Muscle of leg (tissue), 16 donors: Measurements from ENCODE around the gene GGT7. TPM values are rescaled to one million over a fixed set of nuclear protein-coding genes. Genes with fewer than 3 reads are reported as not detected.
"Not testable (repeated sequence)": the region's sequence is repeated elsewhere in the genome, so short reads cannot be mapped to it uniquely, and the experiment has no call there.

ENCODE experiments used
- DNase-seq: peaks from one replicate; pipeline ENCODE4 v3.0.0; 2013
- H3K27ac ChIP-seq: one replicate; pipeline ENCODE4 v1.5.1; 2013; ENCODE audit warnings: mild to moderate bottlenecking, low read length, control low read depth
- H3K27me3 ChIP-seq: one replicate; pipeline ENCODE4 v1.6.1; 2013; ENCODE audit warnings: low read length; ENCODE audit not compliant: control insufficient read depth, insufficient read depth
- H3K36me3 ChIP-seq: one replicate; pipeline ENCODE4 v1.6.1; 2013; ENCODE audit warnings: low read length; ENCODE audit not compliant: control insufficient read depth, insufficient read depth
- H3K4me1 ChIP-seq: one replicate; pipeline ENCODE4 v1.6.1; 2013; ENCODE audit warnings: low read length; ENCODE audit not compliant: control insufficient read depth, insufficient read depth
- H3K4me3 ChIP-seq: one replicate; pipeline ENCODE4 v1.5.1; 2013; ENCODE audit warnings: low read length, control low read depth
- H3K9me3 ChIP-seq: replicated peaks from 2 replicates; pipeline ENCODE4 v1.6.1; 2013; ENCODE audit warnings: low read depth, low read length; ENCODE audit not compliant: control insufficient read depth
- WGBS: methylation state at CpG from one replicate; pipeline ENCODE4 v1.1.5; 2013; ENCODE audit warnings: missing lambda C conversion rate; ENCODE audit not compliant: insufficient coverage; 5-methylcytosine and 5-hydroxymethylcytosine counted together
- long read RNA-seq, 11 donors: transcript quantifications; one replicate each; lab custom pipeline, GENCODE V29; 2026
- polyA plus RNA-seq, 8 donors: library from polyadenylated mRNA; unstranded; fragments of 120-200 nt; gene quantifications; one replicate each; pipeline versions ENCODE4 v1.2.1 to v1.2.3, GENCODE V29; 2013; ENCODE audit warnings: inconsistent platforms in 1 of 8, low replicate concordance in 1 of 8; ENCODE audit not compliant: insufficient read length in 8 of 8, insufficient read depth in 1 of 8
- total RNA-seq: library from RNA; stranded (reverse); fragments of 120-200 nt; gene quantifications from one replicate; pipeline ENCODE4 v1.2.4, GENCODE V29; 2013

GGT7 gene
- total RNA-seq = 4.5 TPM
- 10 to 100 TPM; 13.3 to 24.7 (median 17.1) TPM for polyA plus RNA-seq
- long read RNA-seq, donor 1 = 0 reads
- long read RNA-seq, donor 2, partial matches to known transcripts = 0 of 1 reads
- long read RNA-seq, donor 2, other reads (novel, unspliced or antisense) = 0 of 1 reads
- long read RNA-seq, donor 3, partial matches to known transcripts = 0 of 2 reads
- long read RNA-seq, donor 3, other reads (novel, unspliced or antisense) = 0 of 2 reads
- long read RNA-seq, donor 4 = 0 reads
- long read RNA-seq, donor 5, partial matches to known transcripts = 0 of 1 reads
- long read RNA-seq, donor 5, other reads (novel, unspliced or antisense) = 0 of 1 reads
- long read RNA-seq, donor 6, partial matches to known transcripts = 0 of 4 reads
- long read RNA-seq, donor 6, other reads (novel, unspliced or antisense) = 0 of 4 reads
- long read RNA-seq, donor 7, partial matches to known transcripts = 0 of 4 reads
- long read RNA-seq, donor 7, other reads (novel, unspliced or antisense) = 0 of 4 reads
- long read RNA-seq, donor 8, partial matches to known transcripts = 5 of 5 reads
- long read RNA-seq, donor 8, other reads (novel, unspliced or antisense) = 0 of 5 reads
- long read RNA-seq, donor 9 = 0 reads
- long read RNA-seq, donor 10, partial matches to known transcripts = 0 of 1 reads
- long read RNA-seq, donor 10, other reads (novel, unspliced or antisense) = 0 of 1 reads
- long read RNA-seq, donor 11 = 0 reads

- peak; percentile 82 for DNase-seq
- Histone ChIP-seq H3K4me1 (peaks cover 37% of the 10 kb centered on the region), H3K9me3 (no peaks in the 10 kb centered on the region), H3K27ac (no peak within 1 kb of the TSS), H3K27me3 (no peaks in the 10 kb centered on the region), H3K4me3 (peak within 1 kb of the TSS; percentile 54), H3K36me3 (no peaks in the 10 kb centered on the region)
- WGBS = under 1% methylated on average over 50 of the region's 52 CpGs
Measured at GRCh38 chr20:34872622-34873224, at the start of gene GGT7. TSS of gene GGT7 (minus strand) at chr20:34872856. CDS start at chr20:34872815, 41 bp downstream.

GRCh38 chr20:34921436-34921835 is 48.8 kb upstream of the GGT7 start:
- Histone ChIP-seq H3K9me3 (peaks cover 4% of the 10 kb centered on the region), H3K36me3 (peaks cover 48% of the 10 kb centered on the region), H3K27ac (no peak overlapping the region), H3K27me3 (no peaks in the 10 kb centered on the region), H3K4me3 (no peak overlapping the region), H3K4me1 (no peaks in the 10 kb centered on the region)
- WGBS = 80% methylated on average over 1 of the region's 3 CpGs
- no peak for DNase-seq

GRCh38 chr20:34920055-34920454 is 47.4 kb upstream of the GGT7 start:
- no peak for DNase-seq
- Histone ChIP-seq H3K27ac (no peak overlapping the region), H3K36me3 (peaks cover 37% of the 10 kb centered on the region), H3K4me3 (no peak overlapping the region), H3K4me1 (no peaks in the 10 kb centered on the region), H3K9me3 (peaks cover 4% of the 10 kb centered on the region), H3K27me3 (no peaks in the 10 kb centered on the region)

- no peaks in the 10 kb centered on the region for H3K9me3 ChIP-seq
- no peaks in the 10 kb centered on the region for H3K27me3 ChIP-seq
- no peak overlapping the region for H3K4me3 ChIP-seq
- peaks cover 38% of the 10 kb centered on the region for H3K36me3 ChIP-seq
- DNase-seq = no peak
- H3K4me1 ChIP-seq = no peaks in the 10 kb centered on the region
- no peak overlapping the region for H3K27ac ChIP-seq
- WGBS = 40% methylated on average over 2 of the region's 2 CpGs
Measured at GRCh38 chr20:34916774-34917354, 44.2 kb upstream of the GGT7 start.

- Histone ChIP-seq H3K27ac (no peak overlapping the region), H3K4me3 (no peak overlapping the region)
- no CpG with 5 or more reads among the region's 4 CpGs for WGBS
Measured at GRCh38 chr20:34915749-34916455, 43.2 kb upstream of the GGT7 start.

GRCh38 chr20:34915131-34915530 is 42.5 kb upstream of the GGT7 start:
- H3K27ac ChIP-seq = no peak overlapping the region

More at GRCh38 chr20:34915749-34916455, 43.2 kb upstream of the GGT7 start:
- no peaks in the 10 kb centered on the region for H3K4me1 ChIP-seq
- DNase-seq = no peak
- no peaks in the 10 kb centered on the region for H3K27me3 ChIP-seq
- peaks cover 28% of the 10 kb centered on the region for H3K36me3 ChIP-seq
- no peaks in the 10 kb centered on the region for H3K9me3 ChIP-seq

GRCh38 chr20:34907616-34908469 is 35.2 kb upstream of the GGT7 start:
- H3K4me1 ChIP-seq = peaks cover 8% of the 10 kb centered on the region
- peak overlapping the region; percentile 63 for H3K27ac ChIP-seq
- H3K36me3 ChIP-seq = no peaks in the 10 kb centered on the region
- no peak overlapping the region for H3K4me3 ChIP-seq
- no peaks in the 10 kb centered on the region for H3K9me3 ChIP-seq
- H3K27me3 ChIP-seq = no peaks in the 10 kb centered on the region
- peak; percentile 60 for DNase-seq
- WGBS = 35% methylated on average over 4 of the region's 7 CpGs

More at GRCh38 chr20:34915131-34915530, 42.5 kb upstream of the GGT7 start:
- no peaks in the 10 kb centered on the region for H3K27me3 ChIP-seq
- no peaks in the 10 kb centered on the region for H3K4me1 ChIP-seq
- H3K9me3 ChIP-seq = no peaks in the 10 kb centered on the region
- H3K4me3 ChIP-seq = no peak overlapping the region
- 100% methylated on average over 3 of the region's 4 CpGs for WGBS
- DNase-seq = no peak
- peaks cover 21% of the 10 kb centered on the region for H3K36me3 ChIP-seq

- Histone ChIP-seq H3K36me3 (no peaks in the 10 kb centered on the region), H3K27ac (no peak overlapping the region), H3K9me3 (no peaks in the 10 kb centered on the region), H3K27me3 (no peaks in the 10 kb centered on the region), H3K4me1 (peaks cover 8% of the 10 kb centered on the region), H3K4me3 (no peak overlapping the region)
- DNase-seq = peak; percentile 15
- 65% methylated on average over 3 of the region's 3 CpGs for WGBS
Measured at GRCh38 chr20:34904202-34904621, 31.6 kb upstream of the GGT7 start.

GRCh38 chr20:34898731-34899130 is 26.1 kb upstream of the GGT7 start:
- H3K4me1 ChIP-seq, H3K27me3 ChIP-seq, H3K9me3 ChIP-seq, H3K36me3 ChIP-seq, H3K27ac ChIP-seq, H3K4me3 ChIP-seq, DNase-seq: not testable (repeated sequence)
- WGBS = 94% methylated on average over 10 of the region's 26 CpGs
